ENCODE measurements around the gene POLR2F.

The POLR2F gene

GRCh38 chr22:38007330-38007902 lies 53.9 kb downstream of the POLR2F start:
- DNase-seq, result no peak

GRCh38 chr22:38009000-38009806 lies 55.7 kb downstream of the POLR2F start:
- no peak for DNase-seq

GRCh38 chr22:38012604-38013072 lies 59.1 kb downstream of the POLR2F start:
- no peak for DNase-seq

- DNase-seq, result no peak
Measured at GRCh38 chr22:38014083-38014482, 60.6 kb downstream of the POLR2F start.

- DNase-seq, result no peak
Measured at GRCh38 chr22:38016182-38017151, 63.0 kb downstream of the POLR2F start.

- DNase-seq, result peak; percentile 79 to 82
Measured at GRCh38 chr22:38017272-38017920, 63.9 kb downstream of the POLR2F start.

- no peak for DNase-seq
Measured at GRCh38 chr22:38017939-38018885, 64.7 kb downstream of the POLR2F start.
